GM18870 (cell line): Measurements from ENCODE around the gene COL25A1.

Experiments
- ATAC-seq: cut with Tn5 transposase; IDR thresholded peaks from one replicate; pipeline ENCODE4 v1.9.1; 2021; ENCODE audit warnings: moderate library complexity; ENCODE audit not compliant: unreplicated experiment

The COL25A1 gene

DNA sequence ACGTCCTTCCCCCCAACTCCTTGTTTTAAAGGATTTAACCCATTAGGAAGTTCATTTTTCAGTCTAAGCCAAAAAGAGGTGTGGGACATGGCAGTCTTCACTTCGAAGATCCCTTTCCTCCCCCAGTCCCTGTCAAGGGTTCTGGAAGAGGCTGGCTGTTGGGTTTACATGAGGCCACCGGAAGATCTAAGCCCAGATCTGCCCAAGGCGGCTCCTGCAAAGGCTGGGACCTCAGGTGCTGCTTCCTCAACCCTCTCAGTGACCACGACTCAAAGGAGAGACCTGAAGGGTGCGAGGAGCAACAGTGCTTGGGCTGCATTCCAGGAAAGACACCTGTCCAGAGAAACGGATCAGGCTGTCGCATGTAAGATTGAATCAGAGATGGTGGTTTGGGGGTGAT is 516.1 kb downstream of the COL25A1 start:
- ATAC-seq, result no peak

DNA sequence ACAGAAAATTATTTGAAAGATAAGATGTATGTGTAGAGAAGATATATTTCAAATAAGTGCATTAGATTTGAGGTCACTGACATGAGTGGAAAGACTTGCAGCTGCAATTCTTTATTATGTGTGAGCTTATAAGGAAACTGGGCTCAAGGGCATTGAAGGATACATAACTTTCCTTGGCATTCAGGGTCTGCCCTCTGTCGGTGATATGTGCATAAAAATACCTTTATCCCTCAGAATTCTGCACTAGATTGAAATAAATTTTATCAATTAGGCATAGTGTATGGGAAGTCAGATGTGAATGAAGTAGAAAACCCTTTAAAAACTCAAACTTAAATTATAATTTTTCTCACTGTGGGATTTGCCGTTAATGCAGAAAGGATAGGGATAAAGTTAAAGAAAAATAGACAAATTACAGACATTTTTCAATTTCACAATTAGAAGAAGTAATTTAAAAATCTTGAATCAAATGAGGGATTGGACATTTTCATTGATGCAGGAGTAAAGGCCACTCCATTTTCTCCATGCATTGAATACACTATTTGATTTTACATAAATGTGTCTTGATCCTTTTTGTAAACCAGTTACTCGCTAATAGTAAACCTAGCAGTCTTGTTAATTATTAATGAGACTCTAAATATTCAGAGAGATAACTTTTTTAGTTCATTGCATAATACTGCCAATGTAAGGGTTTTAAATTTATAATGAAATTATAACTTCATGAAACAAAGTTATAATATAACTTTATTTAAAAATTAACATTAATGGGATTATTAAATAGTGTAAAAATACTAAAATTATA is 518.6 kb downstream of the COL25A1 start:
- no peak for ATAC-seq

GRCh38 chr4:108779958-108780357 is 522.5 kb downstream of the COL25A1 start:
- no peak for ATAC-seq

- ATAC-seq, result no peak
Measured at GRCh38 chr4:108777388-108777787, 525.1 kb downstream of the COL25A1 start.

DNA sequence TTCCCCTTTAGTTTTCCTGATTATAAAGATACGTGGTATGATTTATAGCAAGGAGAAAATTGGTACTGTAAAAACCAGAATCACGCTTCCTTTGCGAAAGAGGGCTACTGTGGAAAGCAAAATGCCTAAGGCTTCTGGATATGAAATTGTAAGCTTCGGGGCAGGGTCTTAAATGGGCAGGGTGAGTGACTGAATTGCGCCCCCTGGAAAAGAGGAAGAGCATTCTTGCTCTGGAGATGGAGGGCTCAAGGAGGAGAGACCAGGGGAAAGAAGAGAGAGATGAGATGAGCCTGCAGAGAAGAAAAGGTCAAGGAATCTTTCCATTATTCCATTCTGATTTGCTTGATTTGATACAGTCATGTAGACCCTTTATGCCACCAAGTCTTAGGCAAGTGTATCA is 526.5 kb downstream of the COL25A1 start:
- ATAC-seq, result no peak

DNA sequence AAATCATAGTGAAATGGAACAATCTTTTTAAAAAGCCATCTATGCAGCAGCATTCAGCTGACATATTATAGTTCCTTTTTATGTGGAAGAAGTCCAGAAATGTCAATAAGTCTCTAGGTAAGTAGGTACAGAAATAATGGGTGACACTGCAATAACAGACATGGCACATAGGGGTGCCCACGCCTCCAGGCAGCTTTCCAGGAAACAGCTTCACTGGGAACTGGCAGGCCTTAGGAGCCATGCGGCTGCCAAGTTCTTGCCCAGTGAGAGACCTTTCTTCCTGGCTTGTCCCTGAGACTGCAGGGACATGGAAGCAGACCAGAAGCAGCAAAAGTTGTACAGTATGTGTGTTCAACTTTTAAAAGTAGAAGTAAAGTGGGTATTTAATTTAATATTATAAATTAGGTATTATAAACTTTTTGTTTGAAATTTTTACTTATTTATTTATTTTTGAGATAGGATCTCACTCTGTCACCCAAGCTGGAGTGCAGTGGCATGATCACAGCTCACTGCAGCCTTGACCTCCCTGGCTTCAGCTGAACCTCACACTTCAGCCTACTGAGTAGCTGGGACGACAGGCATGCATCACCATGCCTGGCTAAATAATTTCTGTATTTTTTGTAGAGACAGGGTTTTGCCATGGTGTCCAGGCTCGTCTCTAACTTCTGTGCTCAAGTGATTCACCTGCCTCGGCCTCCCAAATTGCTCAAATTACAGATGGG is 527.5 kb downstream of the COL25A1 start:
- no peak for ATAC-seq

GRCh38 chr4:108772402-108772801 is 530.1 kb downstream of the COL25A1 start:
- ATAC-seq, result no peak

DNA sequence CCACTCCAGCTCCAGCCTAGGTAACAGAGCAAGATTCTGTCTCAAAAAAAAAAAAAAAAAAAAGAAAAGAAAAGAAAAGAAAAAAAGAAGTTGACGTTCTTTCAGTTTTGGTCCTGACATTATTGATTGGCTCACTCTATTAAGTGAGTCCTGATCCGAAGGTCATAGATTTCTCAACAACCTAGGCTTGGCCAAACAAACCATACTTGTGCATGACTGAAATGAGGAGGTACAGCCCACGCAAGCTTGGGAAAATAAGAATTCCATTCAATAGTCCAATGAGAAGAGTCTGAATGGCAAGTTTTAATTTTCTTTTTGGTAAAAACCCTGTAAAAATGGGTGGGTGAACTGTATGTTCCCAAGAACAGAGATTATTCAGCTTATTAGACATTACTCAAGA is 536.4 kb downstream of the COL25A1 start:
- no peak for ATAC-seq

GRCh38 chr4:108763986-108764385 is 538.5 kb downstream of the COL25A1 start:
- ATAC-seq, result no peak

GRCh38 chr4:108763226-108763593 is 539.2 kb downstream of the COL25A1 start:
- no peak for ATAC-seq

GRCh38 chr4:108762559-108763225 is 539.8 kb downstream of the COL25A1 start, which contains the start of gene ETNPPL:
TSS of gene ETNPPL (minus strand) at chr4:108763053. CDS start at chr4:108762898, 155 bp downstream.
- no peak for ATAC-seq
